Measurements from ENCODE around the gene SLMAP.

Gene SLMAP

GRCh38 chr3:57753016-57753415 is 3.1 kb upstream of the SLMAP start:
- no peak overlapping the region for H3K4me3 ChIP-seq (ENCODE audit: low read length)
- no peaks in the 10 kb centered on the region for H3K36me3 ChIP-seq (ENCODE audit: insufficient read depth, low read depth, low read length)
- H3K4me1 ChIP-seq (ENCODE audit: insufficient read depth, low read length) = peaks cover 4% of the 10 kb centered on the region; the same call in 1 of the 2 replicates
- H3K9ac ChIP-seq (ENCODE audit: low read depth, low read length) = no peak overlapping the region
- no peak overlapping the region for H3K27ac ChIP-seq (ENCODE audit: low read length)
- H3K9me3 ChIP-seq (ENCODE audit: insufficient read depth, low read depth, low read length) = no peaks in the 10 kb centered on the region
- H3K27me3 ChIP-seq (ENCODE audit: insufficient read depth, low read length) = peaks cover 5% of the 10 kb centered on the region; the same call in 1 of the 2 replicates

DNA sequence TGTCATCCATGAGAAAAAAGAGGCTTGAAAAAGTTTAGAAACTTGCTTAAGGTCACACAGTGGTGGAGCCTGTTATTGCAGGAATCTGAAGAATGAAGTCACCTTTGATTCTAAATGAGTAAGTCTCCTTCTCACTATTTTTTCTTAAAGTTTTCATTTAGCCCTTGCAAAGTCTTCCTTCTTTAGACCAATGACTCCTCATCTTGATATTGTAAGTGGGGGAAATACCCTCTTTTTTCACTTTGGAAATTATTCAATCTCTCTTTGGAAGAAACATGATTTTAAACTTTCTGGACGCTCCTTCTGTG is 787 bp upstream of the SLMAP start:
- peak overlapping the region; percentile 81 for H3K4me3 ChIP-seq (ENCODE audit: low read length)
- H3K9me3 ChIP-seq (ENCODE audit: insufficient read depth, low read depth, low read length) = no peaks in the 10 kb centered on the region
- peaks cover 5% of the 10 kb centered on the region; the same call in 1 of the 2 replicates for H3K27me3 ChIP-seq (ENCODE audit: insufficient read depth, low read length)
- peak overlapping the region; percentile 93 for H3K27ac ChIP-seq (ENCODE audit: low read length)
- peaks cover 9% of the 10 kb centered on the region; the same call in 1 of the 2 replicates for H3K36me3 ChIP-seq (ENCODE audit: insufficient read depth, low read depth, low read length)
- peak overlapping the region; percentile 92 for H3K9ac ChIP-seq (ENCODE audit: low read depth, low read length)
- H3K4me1 ChIP-seq (ENCODE audit: insufficient read depth, low read length) = peaks cover 12% of the 10 kb centered on the region

- Histone ChIP-seq H3K4me3 (ENCODE audit: low read length) (peak overlapping the region; percentile 81), H3K27ac (ENCODE audit: low read length) (peak overlapping the region; percentile 93), H3K27me3 (ENCODE audit: insufficient read depth, low read length) (peaks cover 5% of the 10 kb centered on the region; the same call in 1 of the 2 replicates), H3K9ac (ENCODE audit: low read depth, low read length) (peak overlapping the region; percentile 92; the same call in 1 of the 2 replicates), H3K36me3 (ENCODE audit: insufficient read depth, low read depth, low read length) (peaks cover 12% of the 10 kb centered on the region; the same call in 1 of the 2 replicates), H3K9me3 (ENCODE audit: insufficient read depth, low read depth, low read length) (no peaks in the 10 kb centered on the region), H3K4me1 (ENCODE audit: insufficient read depth, low read length) (peaks cover 12% of the 10 kb centered on the region)
Measured at GRCh38 chr3:57756528-57757401, 656 bp downstream of the SLMAP start.

DNA sequence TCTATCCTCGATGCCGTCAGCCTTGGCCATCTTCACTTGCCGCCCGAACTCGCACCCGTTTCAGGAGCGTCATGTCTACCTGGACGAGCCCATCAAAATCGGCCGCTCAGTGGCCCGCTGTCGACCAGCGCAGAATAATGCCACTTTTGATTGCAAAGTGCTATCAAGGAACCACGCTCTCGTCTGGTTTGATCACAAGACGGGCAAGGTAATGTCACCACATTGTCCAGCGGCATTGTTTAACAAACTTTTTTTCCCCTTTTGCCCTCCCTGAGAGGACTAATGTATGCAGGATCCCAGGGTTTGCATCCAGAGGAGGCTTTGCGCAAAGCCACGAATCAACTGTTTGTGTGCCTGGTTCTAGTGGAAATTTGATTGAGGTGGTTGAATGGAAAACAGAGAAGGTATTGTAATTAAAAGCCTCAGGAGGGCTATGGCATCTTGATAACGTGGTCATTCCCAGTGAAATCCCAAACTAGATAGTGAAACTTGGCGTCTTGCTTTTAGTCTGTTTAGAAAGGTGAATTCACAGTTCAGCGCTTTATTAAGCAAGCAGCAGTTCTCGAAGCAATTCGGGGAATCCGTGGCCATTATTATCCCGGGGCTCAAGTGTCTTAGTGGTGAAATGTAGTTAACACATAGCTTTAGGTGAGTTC is 1.7 kb downstream of the SLMAP start:
- H3K4me3 ChIP-seq (ENCODE audit: low read length) = peak overlapping the region; percentile 81
- H3K36me3 ChIP-seq (ENCODE audit: insufficient read depth, low read depth, low read length) = peaks cover 13% of the 10 kb centered on the region; the same call in 1 of the 2 replicates
- peaks cover 5% of the 10 kb centered on the region; the same call in 1 of the 2 replicates for H3K27me3 ChIP-seq (ENCODE audit: insufficient read depth, low read length)
- peak overlapping the region; percentile 92; the same call in 1 of the 2 replicates for H3K9ac ChIP-seq (ENCODE audit: low read depth, low read length)
- peaks cover 8% of the 10 kb centered on the region; the same call in 1 of the 2 replicates for H3K4me1 ChIP-seq (ENCODE audit: insufficient read depth, low read length)
- no peak overlapping the region for H3K27ac ChIP-seq (ENCODE audit: low read length)
- no peaks in the 10 kb centered on the region for H3K9me3 ChIP-seq (ENCODE audit: insufficient read depth, low read depth, low read length)

DNA sequence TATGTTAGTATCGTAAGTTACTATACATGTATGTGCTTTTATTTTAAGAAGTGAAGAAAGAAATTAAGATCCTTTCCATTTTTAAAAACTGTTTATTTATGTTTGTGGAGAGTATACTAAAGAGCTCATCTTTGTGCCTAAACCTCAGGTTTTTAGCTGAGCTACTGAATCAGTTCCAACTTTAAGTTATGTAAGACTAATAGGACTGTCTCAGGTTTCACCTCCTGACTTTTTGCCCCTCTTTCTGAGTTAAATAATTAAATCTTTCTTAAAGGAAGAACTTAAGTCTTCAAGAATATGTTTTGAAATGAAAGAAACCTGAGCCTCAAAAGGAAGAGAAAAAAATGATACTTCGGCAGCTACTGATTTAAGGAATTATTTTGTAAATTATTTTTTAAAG is 2.6 kb downstream of the SLMAP start:
- no peaks in the 10 kb centered on the region for H3K9me3 ChIP-seq (ENCODE audit: insufficient read depth, low read depth, low read length)
- H3K9ac ChIP-seq (ENCODE audit: low read depth, low read length) = peak overlapping the region; percentile 92; the same call in 1 of the 2 replicates
- H3K27me3 ChIP-seq (ENCODE audit: insufficient read depth, low read length) = peaks cover 5% of the 10 kb centered on the region; the same call in 1 of the 2 replicates
- H3K4me1 ChIP-seq (ENCODE audit: insufficient read depth, low read length) = peaks cover 8% of the 10 kb centered on the region; the same call in 1 of the 2 replicates
- peak overlapping the region; percentile 81 for H3K4me3 ChIP-seq (ENCODE audit: low read length)
- no peak overlapping the region for H3K27ac ChIP-seq (ENCODE audit: low read length)
- H3K36me3 ChIP-seq (ENCODE audit: insufficient read depth, low read depth, low read length) = peaks cover 22% of the 10 kb centered on the region; the same call in 1 of the 2 replicates

- Histone ChIP-seq H3K4me3 (ENCODE audit: low read length) (no peak overlapping the region), H3K9ac (ENCODE audit: low read depth, low read length) (no peak overlapping the region), H3K4me1 (ENCODE audit: insufficient read depth, low read length) (no peaks in the 10 kb centered on the region), H3K9me3 (ENCODE audit: insufficient read depth, low read depth, low read length) (no peaks in the 10 kb centered on the region), H3K36me3 (ENCODE audit: insufficient read depth, low read depth, low read length) (peaks cover 25% of the 10 kb centered on the region), H3K27me3 (ENCODE audit: insufficient read depth, low read length) (no peaks in the 10 kb centered on the region), H3K27ac (ENCODE audit: low read length) (no peak overlapping the region)
Measured at GRCh38 chr3:57764794-57765193, 8.7 kb downstream of the SLMAP start.

DNA sequence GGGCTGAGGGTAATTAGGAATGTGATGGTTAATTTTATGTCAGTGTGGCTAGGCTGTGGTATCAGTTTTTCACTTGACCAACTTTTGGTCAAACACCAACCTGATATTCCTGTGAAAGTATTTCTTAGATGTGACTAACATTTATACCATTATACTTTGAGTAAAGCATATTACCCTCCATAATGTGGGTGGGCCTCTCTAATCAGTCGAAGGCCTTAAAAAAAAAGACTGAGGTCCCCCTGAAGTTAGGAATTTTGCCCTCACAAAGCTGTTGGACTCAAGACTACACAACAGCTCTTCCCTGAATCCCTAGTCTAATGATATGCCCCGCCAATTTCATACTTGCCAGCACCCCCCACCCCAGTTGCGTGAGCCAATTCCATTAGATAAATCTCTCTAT is 12.5 kb downstream of the SLMAP start:
- peaks cover 9% of the 10 kb centered on the region; the same call in 1 of the 2 replicates for H3K4me1 ChIP-seq (ENCODE audit: insufficient read depth, low read length)
- H3K4me3 ChIP-seq (ENCODE audit: low read length) = no peak overlapping the region
- no peaks in the 10 kb centered on the region for H3K27me3 ChIP-seq (ENCODE audit: insufficient read depth, low read length)
- peaks cover 9% of the 10 kb centered on the region for H3K36me3 ChIP-seq (ENCODE audit: insufficient read depth, low read depth, low read length)
- H3K27ac ChIP-seq (ENCODE audit: low read length) = no peak overlapping the region
- no peaks in the 10 kb centered on the region for H3K9me3 ChIP-seq (ENCODE audit: insufficient read depth, low read depth, low read length)
- no peak overlapping the region for H3K9ac ChIP-seq (ENCODE audit: low read depth, low read length)

GRCh38 chr3:57770009-57770827 is 14.1 kb downstream of the SLMAP start:
- peaks cover 9% of the 10 kb centered on the region; the same call in 1 of the 2 replicates for H3K4me1 ChIP-seq (ENCODE audit: insufficient read depth, low read length)
- H3K27ac ChIP-seq (ENCODE audit: low read length) = no peak overlapping the region
- H3K4me3 ChIP-seq (ENCODE audit: low read length) = no peak overlapping the region
- peaks cover 4% of the 10 kb centered on the region for H3K36me3 ChIP-seq (ENCODE audit: insufficient read depth, low read depth, low read length)
- H3K27me3 ChIP-seq (ENCODE audit: insufficient read depth, low read length) = no peaks in the 10 kb centered on the region
- no peaks in the 10 kb centered on the region for H3K9me3 ChIP-seq (ENCODE audit: insufficient read depth, low read depth, low read length)
- no peak overlapping the region for H3K9ac ChIP-seq (ENCODE audit: low read depth, low read length)

- H3K36me3 ChIP-seq (ENCODE audit: insufficient read depth, low read depth, low read length) = peaks cover 1% of the 10 kb centered on the region
- H3K4me3 ChIP-seq (ENCODE audit: low read length) = no peak overlapping the region
- H3K27me3 ChIP-seq (ENCODE audit: insufficient read depth, low read length) = no peaks in the 10 kb centered on the region
- no peaks in the 10 kb centered on the region for H3K9me3 ChIP-seq (ENCODE audit: insufficient read depth, low read depth, low read length)
- H3K27ac ChIP-seq (ENCODE audit: low read length) = no peak overlapping the region
- H3K9ac ChIP-seq (ENCODE audit: low read depth, low read length) = no peak overlapping the region
- peaks cover 9% of the 10 kb centered on the region; the same call in 1 of the 2 replicates for H3K4me1 ChIP-seq (ENCODE audit: insufficient read depth, low read length)
Measured at GRCh38 chr3:57772251-57772650, 16.1 kb downstream of the SLMAP start.

DNA sequence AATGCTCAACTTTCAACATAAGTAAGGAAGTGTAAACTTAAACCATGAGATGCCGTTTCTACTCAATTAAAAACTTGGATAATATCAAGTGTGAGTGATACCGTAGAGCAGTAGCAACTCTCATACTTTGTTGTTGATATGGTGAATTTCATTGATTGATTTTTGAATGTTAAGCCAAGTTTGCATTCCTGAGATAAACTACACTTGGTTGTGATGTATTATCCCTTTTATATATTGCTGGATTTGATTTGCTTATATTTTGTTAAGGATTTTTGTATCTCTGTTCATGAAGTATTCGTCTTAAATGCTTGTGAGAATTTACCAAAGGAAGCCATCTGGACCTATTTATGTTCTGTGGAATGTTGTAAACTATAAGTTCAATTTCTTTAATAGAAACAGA is 21.7 kb downstream of the SLMAP start:
- Histone ChIP-seq H3K9me3 (ENCODE audit: insufficient read depth, low read depth, low read length) (no peaks in the 10 kb centered on the region), H3K4me1 (ENCODE audit: insufficient read depth, low read length) (no peaks in the 10 kb centered on the region), H3K36me3 (ENCODE audit: insufficient read depth, low read depth, low read length) (no peaks in the 10 kb centered on the region), H3K27ac (ENCODE audit: low read length) (no peak overlapping the region), H3K9ac (ENCODE audit: low read depth, low read length) (no peak overlapping the region), H3K4me3 (ENCODE audit: low read length) (no peak overlapping the region), H3K27me3 (ENCODE audit: insufficient read depth, low read length) (no peaks in the 10 kb centered on the region)

- Histone ChIP-seq H3K27ac (ENCODE audit: low read length) (no peak overlapping the region), H3K27me3 (ENCODE audit: insufficient read depth, low read length) (no peaks in the 10 kb centered on the region), H3K4me3 (ENCODE audit: low read length) (no peak overlapping the region), H3K9ac (ENCODE audit: low read depth, low read length) (no peak overlapping the region), H3K4me1 (ENCODE audit: insufficient read depth, low read length) (no peaks in the 10 kb centered on the region), H3K36me3 (ENCODE audit: insufficient read depth, low read depth, low read length) (no peaks in the 10 kb centered on the region), H3K9me3 (ENCODE audit: insufficient read depth, low read depth, low read length) (no peaks in the 10 kb centered on the region)
Measured at GRCh38 chr3:57778494-57778893, 22.4 kb downstream of the SLMAP start.

All from iPS-20b (cell line).